ENCODE measurements around the gene RSPH6A.
A peak's percentile ranks its signal among the peaks of the same experiment; 100 is the strongest.

Gene RSPH6A

GRCh38 chr19:45825263-45825605 lies 10.1 kb upstream of the RSPH6A start:
- DNase-seq (ENCODE audit: low read depth) = no peak

- DNase-seq (ENCODE audit: low read depth) = no peak
These were observed 9.6 kb upstream of the RSPH6A start for GRCh38 chr19:45824531-45825262.

- DNase-seq (ENCODE audit: low read depth) = no peak
These were observed 8.9 kb upstream of the RSPH6A start for GRCh38 chr19:45824041-45824471.

- no peak for DNase-seq (ENCODE audit: low read depth)
These were observed 8.1 kb upstream of the RSPH6A start for GRCh38 chr19:45823182-45823581.

GRCh38 chr19:45822716-45823115 lies 7.6 kb upstream of the RSPH6A start:
- DNase-seq (ENCODE audit: low read depth) = no peak

- no peak for DNase-seq (ENCODE audit: low read depth)
These were observed 6.5 kb upstream of the RSPH6A start for GRCh38 chr19:45821570-45821969.

- no peak for DNase-seq (ENCODE audit: low read depth)
These were observed 6.0 kb upstream of the RSPH6A start for GRCh38 chr19:45821103-45821521.

GRCh38 chr19:45820413-45821102 lies 5.5 kb upstream of the RSPH6A start:
- no peak for DNase-seq (ENCODE audit: low read depth)

GRCh38 chr19:45819769-45820168 lies 4.7 kb upstream of the RSPH6A start:
- no peak for DNase-seq (ENCODE audit: low read depth)

- no peak for DNase-seq (ENCODE audit: low read depth)
These were observed 2.7 kb upstream of the RSPH6A start for GRCh38 chr19:45817725-45818301.

GRCh38 chr19:45817010-45817724 lies 2.1 kb upstream of the RSPH6A start:
- peak; percentile 88 for DNase-seq (ENCODE audit: low read depth)

- no peak for DNase-seq (ENCODE audit: low read depth)
These were observed 1.3 kb upstream of the RSPH6A start for GRCh38 chr19:45816236-45817009.

- no peak for DNase-seq (ENCODE audit: low read depth)
These were observed 541 bp upstream of the RSPH6A start for GRCh38 chr19:45815481-45816216.

- DNase-seq (ENCODE audit: low read depth) = no peak
These were observed 835 bp downstream of the RSPH6A start for GRCh38 chr19:45814166-45814780.

GRCh38 chr19:45812297-45812696 lies 2.8 kb downstream of the RSPH6A start:
- no peak for DNase-seq (ENCODE audit: low read depth)

GRCh38 chr19:45809643-45810159 lies 5.4 kb downstream of the RSPH6A start:
- peak; percentile 86 for DNase-seq (ENCODE audit: low read depth)

- DNase-seq (ENCODE audit: low read depth) = no peak
These were observed 9.4 kb downstream of the RSPH6A start for GRCh38 chr19:45805719-45806118.

GRCh38 chr19:45804959-45805230 lies 10.2 kb downstream of the RSPH6A start:
- DNase-seq (ENCODE audit: low read depth) = no peak

GRCh38 chr19:45804140-45804958 lies 10.8 kb downstream of the RSPH6A start:
- DNase-seq (ENCODE audit: low read depth) = no peak

GRCh38 chr19:45801603-45802175 lies 13.4 kb downstream of the RSPH6A start:
- DNase-seq (ENCODE audit: low read depth) = no peak
